ENCODE measurements around the gene WDR33.
A peak's percentile ranks its signal among the peaks of the same experiment; 100 is the strongest.

Gene WDR33

GRCh38 chr2:127688405-127688804, 122.6 kb downstream of the WDR33 start:
- DNase-seq, result no peak

GRCh38 chr2:127685410-127686080, 125.4 kb downstream of the WDR33 start:
- no peak for DNase-seq

GRCh38 chr2:127683757-127684156, 127.2 kb downstream of the WDR33 start:
- DNase-seq, result no peak

- no peak for DNase-seq
These were observed 127.9 kb downstream of the WDR33 start for GRCh38 chr2:127683056-127683455.

- no peak for DNase-seq
These were observed 128.8 kb downstream of the WDR33 start for GRCh38 chr2:127681976-127682857.

GRCh38 chr2:127681288-127681804, 129.6 kb downstream of the WDR33 start:
- no peak for DNase-seq

- no peak for DNase-seq
These were observed 130.2 kb downstream of the WDR33 start for GRCh38 chr2:127680706-127681287.

GRCh38 chr2:127679680-127680361, 131.2 kb downstream of the WDR33 start:
- DNase-seq, result no peak

- DNase-seq, result no peak
These were observed 132.0 kb downstream of the WDR33 start for GRCh38 chr2:127678991-127679390.

- no peak for DNase-seq
These were observed 132.4 kb downstream of the WDR33 start for GRCh38 chr2:127678531-127678930.

- no peak for DNase-seq
These were observed 134.1 kb downstream of the WDR33 start for GRCh38 chr2:127676906-127677305.

- peak; percentile 45 for DNase-seq
These were observed 135.4 kb downstream of the WDR33 start, which contains the start of gene LIMS2 for GRCh38 chr2:127675331-127676261. Gene LIMS2, minus strand, starts transcription at chr2:127675530. Its CDS starts 506 bp downstream, at chr2:127675024.

- DNase-seq, result peak; percentile 39
These were observed 136.4 kb downstream of the WDR33 start for GRCh38 chr2:127674241-127675209.

GRCh38 chr2:127673291-127674069, 137.5 kb downstream of the WDR33 start:
- peak; percentile 14 for DNase-seq

- DNase-seq, result peak; percentile 13
These were observed 138.4 kb downstream of the WDR33 start for GRCh38 chr2:127672341-127673224.

- DNase-seq, result peak; percentile 13
These were observed 139.2 kb downstream of the WDR33 start for GRCh38 chr2:127671557-127672302.

- DNase-seq, result no peak
These were observed 140.0 kb downstream of the WDR33 start for GRCh38 chr2:127670957-127671290.

Data from right hindlimb (tissue), 1 donor.